K562 (cell line): ENCODE measurements around the gene TNF. TPM values are rescaled to one million over a fixed set of nuclear protein-coding genes. Genes with fewer than 3 reads are reported as not detected.

Experiments used
- ARHGAP35 ChIP-seq: fragments of 450-650 bp; IDR thresholded peaks from 2 replicates; pipeline ENCODE4 v1.6.1; 2018; ENCODE audit not compliant: partially characterized antibody
- BACH1 ChIP-seq: fragments of 200-800 bp; sonication (Bioruptor generic); IDR thresholded peaks from 2 replicates; pipeline ENCODE4 v1.6.1; 2016; ENCODE audit warnings: missing genetic modification characterization, missing compliant biosample characterization
- CBX3 ChIP-seq, 2 experiments: IDR thresholded peaks; 1 replicate in 1 of 2; 2 replicates in 1 of 2; pipeline ENCODE4 v1.6.1; 2012; ENCODE audit warnings: inconsistent platforms in 2 of 2, low read length in 2 of 2, borderline replicate concordance in 1 of 2, control low read depth in 1 of 2
- FOXJ2 ChIP-seq: fragments of 200-800 bp; sonication (Bioruptor generic); IDR thresholded peaks from 2 replicates; pipeline ENCODE4 v1.6.1; 2016; ENCODE audit warnings: missing genetic modification characterization, missing compliant biosample characterization
- FOXP1 ChIP-seq: sonication (generic); formaldehyde crosslinking; IDR thresholded peaks from 2 replicates; pipeline ENCODE4 v1.8.0; 2022; ENCODE audit warnings: mild to moderate bottlenecking, missing genetic modification reagents
- HDAC1 ChIP-seq, 2 experiments: fragments of 450-650 bp; IDR thresholded peaks; 2 replicates each; pipeline ENCODE4 v1.6.1; 2016 to 2017; ENCODE audit warnings: inconsistent platforms in 1 of 2, mild to moderate bottlenecking in 1 of 2, moderate library complexity in 1 of 2
- MYC ChIP-seq, 2 experiments: fragments of 250-450 bp in 1 of 2; sonication (Bioruptor Pico) in 1 of 2; IDR thresholded peaks; 2 replicates each; pipeline versions ENCODE4 v1.5.1 to v1.6.1; 2012 to 2021; ENCODE audit warnings: low read depth in 2 of 2, borderline replicate concordance in 1 of 2, improper control_type of control experiment in 1 of 2, low read length in 1 of 2, mild to moderate bottlenecking in 1 of 2, moderate library complexity in 1 of 2
- NCOR1 ChIP-seq: fragments of 450-650 bp; IDR thresholded peaks from 2 replicates; pipeline ENCODE4 v1.6.1; 2016; ENCODE audit warnings: mild to moderate bottlenecking, moderate library complexity
- NELFE ChIP-seq: IDR thresholded peaks from 2 replicates; pipeline ENCODE4 v1.6.1; 2011; ENCODE audit warnings: mild to moderate bottlenecking; ENCODE audit not compliant: insufficient read depth, insufficient read length
- POLR3G ChIP-seq: IDR thresholded peaks from 2 replicates; pipeline ENCODE4 v1.6.1; 2011; ENCODE audit not compliant: insufficient read length, insufficient replicate concordance; ENCODE audit errors: extremely low read depth
- PTBP1 ChIP-seq: fragments of 200-400 bp; formaldehyde crosslinking; IDR thresholded peaks from 2 replicates; pipeline ENCODE4 v1.6.1; 2017; ENCODE audit warnings: low read depth, low read length
- RFX1 ChIP-seq: fragments of 450-650 bp; IDR thresholded peaks from 2 replicates; pipeline ENCODE4 v1.6.1; 2016; ENCODE audit warnings: mild to moderate bottlenecking, moderate library complexity
- SIN3B ChIP-seq: fragments of 450-650 bp; IDR thresholded peaks from 2 replicates; pipeline ENCODE4 v1.6.1; 2017; ENCODE audit warnings: low read depth, mild to moderate bottlenecking, moderate library complexity
- SMARCC2 ChIP-seq: fragments of 450-650 bp; IDR thresholded peaks from 2 replicates; pipeline ENCODE4 v1.6.1; 2017; ENCODE audit warnings: antibody characterized with exemption, moderate library complexity, mild to moderate bottlenecking, low read depth
- ZNF134 ChIP-seq: fragments of 250-450 bp; sonication (Bioruptor Pico); conservative IDR thresholded peaks from 2 replicates; pipeline ENCODE4 v1.4.0; 2020
- ZNF24 ChIP-seq: fragments of 450-650 bp; IDR thresholded peaks from 2 replicates; pipeline ENCODE4 v1.6.1; 2016
- ZNF41 ChIP-seq: fragments of 250-450 bp; sonication (Bioruptor Pico); conservative IDR thresholded peaks from 2 replicates; pipeline ENCODE4 v1.4.0; 2020; ENCODE audit warnings: mild to moderate bottlenecking
- ZNF507 ChIP-seq: conservative IDR thresholded peaks from 2 replicates; pipeline ENCODE4 v1.6.1; 2017; ENCODE audit warnings: missing genetic modification characterization, missing compliant biosample characterization
- ZNF561 ChIP-seq: fragments of 450-650 bp; formaldehyde crosslinking; conservative IDR thresholded peaks from 2 replicates; pipeline ENCODE4 v1.4.0; 2020; ENCODE audit warnings: mild to moderate bottlenecking, moderate library complexity
- ZNF696 ChIP-seq: fragments of 250-450 bp; sonication (Bioruptor Pico); conservative IDR thresholded peaks from 2 replicates; pipeline ENCODE4 v1.4.0; 2020; ENCODE audit warnings: mild to moderate bottlenecking, moderate library complexity
- polyA plus RNA-seq, 8 experiments: library from polyadenylated mRNA; depleted of rRNA in 4 of 8; stranded (reverse) in 5 of 8; unstranded in 3 of 8; fragments of >200 nt; fragmentation: Nextera tagmentation in 2 of 8; fragmentation: Illumina TruSeq in 1 of 8; extraction: Ambion mirVana in 2 of 8; extraction: Trizol in 1 of 8; gene quantifications; 2 replicates each; pipeline versions ENCODE4 v1.2.1 to v1.2.3, GENCODE V29; 2011 to 2014; ENCODE audit warnings: inconsistent platforms in 1 of 8, missing spikeins in 1 of 8
- total RNA-seq, 7 experiments: library from RNA; depleted of rRNA in 6 of 7; stranded (reverse); fragments of >200 nt in 6 of 7; fragmentation: Illumina TruSeq in 2 of 7; extraction: Trizol in 2 of 7; gene quantifications; 2 replicates each; pipeline versions ENCODE4 v1.2.1 to v1.2.3, GENCODE V29; 2011 to 2021; ENCODE audit warnings: low replicate concordance in 1 of 7
- TF ChIP-seq, protein P1 (sequence below): sonication (generic); formaldehyde crosslinking; IDR thresholded peaks from 2 replicates; pipeline ENCODE4 v1.8.0; 2023; ENCODE audit warnings: mild to moderate bottlenecking, missing genetic modification reagents
- TF ChIP-seq, protein P2 (sequence below): sonication (generic); formaldehyde crosslinking; IDR thresholded peaks from 2 replicates; pipeline ENCODE4 v1.8.0; 2022; ENCODE audit warnings: missing genetic modification reagents, mild to moderate bottlenecking, borderline replicate concordance

Gene TNF
- total and polyA plus RNA-seq, 9 of the 15 experiments (the other 6 are each of a cell fraction or from before 2014, with no cell fraction given) = 0.08 to 0.40 TPM; not detected in 7

DNA sequence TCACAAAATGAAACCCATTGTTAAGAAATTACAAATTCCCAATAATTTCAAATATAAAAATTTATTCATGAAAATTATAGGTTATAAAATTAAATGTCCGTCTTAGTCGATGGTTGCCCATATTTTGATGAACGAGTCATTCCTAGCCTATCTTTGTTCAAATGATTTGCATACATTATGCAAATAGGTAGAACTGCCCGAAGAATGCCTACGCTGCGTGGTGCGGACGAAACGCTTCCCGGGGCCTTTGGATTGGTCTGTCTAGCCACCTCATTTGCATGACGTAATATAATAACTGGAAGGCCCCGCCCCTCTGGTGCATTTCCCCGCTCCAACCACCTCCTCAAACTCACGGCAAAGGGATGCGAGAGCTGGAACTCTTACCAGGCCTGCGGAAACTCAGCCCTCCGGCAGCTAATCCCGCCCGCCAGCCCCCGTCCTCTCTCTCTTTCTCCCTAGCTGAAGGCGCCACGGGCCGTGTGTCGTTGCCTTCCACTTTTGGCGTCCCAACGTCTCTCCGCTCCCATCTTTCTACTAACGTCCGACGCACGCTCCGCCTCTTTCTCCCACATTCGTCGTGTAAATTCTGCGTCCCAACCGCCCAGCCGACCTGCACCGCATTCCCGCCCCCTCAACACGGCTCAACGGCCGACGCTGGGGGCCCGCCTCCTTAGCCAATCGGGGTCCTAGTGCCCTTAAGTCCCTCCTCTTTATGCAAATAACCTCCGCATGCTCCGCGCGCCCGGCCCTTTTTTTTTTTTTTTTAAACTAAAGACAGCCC, 44.6 kb downstream of the TNF start (continued):
- TF ChIP-seq, protein P1, sequence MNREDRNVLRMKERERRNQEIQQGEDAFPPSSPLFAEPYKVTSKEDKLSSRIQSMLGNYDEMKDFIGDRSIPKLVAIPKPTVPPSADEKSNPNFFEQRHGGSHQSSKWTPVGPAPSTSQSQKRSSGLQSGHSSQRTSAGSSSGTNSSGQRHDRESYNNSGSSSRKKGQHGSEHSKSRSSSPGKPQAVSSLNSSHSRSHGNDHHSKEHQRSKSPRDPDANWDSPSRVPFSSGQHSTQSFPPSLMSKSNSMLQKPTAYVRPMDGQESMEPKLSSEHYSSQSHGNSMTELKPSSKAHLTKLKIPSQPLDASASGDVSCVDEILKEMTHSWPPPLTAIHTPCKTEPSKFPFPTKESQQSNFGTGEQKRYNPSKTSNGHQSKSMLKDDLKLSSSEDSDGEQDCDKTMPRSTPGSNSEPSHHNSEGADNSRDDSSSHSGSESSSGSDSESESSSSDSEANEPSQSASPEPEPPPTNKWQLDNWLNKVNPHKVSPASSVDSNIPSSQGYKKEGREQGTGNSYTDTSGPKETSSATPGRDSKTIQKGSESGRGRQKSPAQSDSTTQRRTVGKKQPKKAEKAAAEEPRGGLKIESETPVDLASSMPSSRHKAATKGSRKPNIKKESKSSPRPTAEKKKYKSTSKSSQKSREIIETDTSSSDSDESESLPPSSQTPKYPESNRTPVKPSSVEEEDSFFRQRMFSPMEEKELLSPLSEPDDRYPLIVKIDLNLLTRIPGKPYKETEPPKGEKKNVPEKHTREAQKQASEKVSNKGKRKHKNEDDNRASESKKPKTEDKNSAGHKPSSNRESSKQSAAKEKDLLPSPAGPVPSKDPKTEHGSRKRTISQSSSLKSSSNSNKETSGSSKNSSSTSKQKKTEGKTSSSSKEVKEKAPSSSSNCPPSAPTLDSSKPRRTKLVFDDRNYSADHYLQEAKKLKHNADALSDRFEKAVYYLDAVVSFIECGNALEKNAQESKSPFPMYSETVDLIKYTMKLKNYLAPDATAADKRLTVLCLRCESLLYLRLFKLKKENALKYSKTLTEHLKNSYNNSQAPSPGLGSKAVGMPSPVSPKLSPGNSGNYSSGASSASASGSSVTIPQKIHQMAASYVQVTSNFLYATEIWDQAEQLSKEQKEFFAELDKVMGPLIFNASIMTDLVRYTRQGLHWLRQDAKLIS = no peak
- TF ChIP-seq ZNF41 = 0 out of 2 replicates have a peak, but pooled peaks have one; percentile 50
- TF ChIP-seq POLR3G = no peak
- no peak for TF ChIP-seq SMARCC2
- TF ChIP-seq NCOR1 = no peak; the same call in 1 of the 2 replicates
- TF ChIP-seq FOXP1 = no peak
- peak; percentile 55; the same call in 1 of the 2 replicates for TF ChIP-seq MYC (IDR thresholded peaks at IDR 0.05; ENCODE audit: low read depth, low read length)
- TF ChIP-seq MYC (CRISPR knock-in tag; IDR thresholded peaks at IDR 0.05; ENCODE audit: borderline replicate concordance, low read depth) = peak; percentile 90
- no peak for TF ChIP-seq NELFE
- no peak for TF ChIP-seq BACH1 (tag)
- TF ChIP-seq SIN3B = peak; percentile 90
- no peak for TF ChIP-seq ARHGAP35
- no peak for TF ChIP-seq ZNF696 (CRISPR knock-in tag)
- peak in 1 of 2 experiments; percentile 58; a peak in 1 of 3 replicates for TF ChIP-seq CBX3 (IDR thresholded peaks at IDR 0.05; ENCODE audit: borderline replicate concordance in 1 of 2, low read length in 2 of 2)
- TF ChIP-seq HDAC1 (IDR thresholded peaks at IDR 0.05) = peak in 1 of 2 experiments; percentile 93; a peak in 2 of 4 replicates
- TF ChIP-seq FOXJ2 (tag) = no peak
- TF ChIP-seq PTBP1 = no peak
- 0 out of 2 replicates have a peak, but pooled peaks have one; percentile 27 for TF ChIP-seq ZNF134 (CRISPR knock-in tag)
- TF ChIP-seq ZNF561 (CRISPR knock-in tag) = no peak
- TF ChIP-seq, protein P2, sequence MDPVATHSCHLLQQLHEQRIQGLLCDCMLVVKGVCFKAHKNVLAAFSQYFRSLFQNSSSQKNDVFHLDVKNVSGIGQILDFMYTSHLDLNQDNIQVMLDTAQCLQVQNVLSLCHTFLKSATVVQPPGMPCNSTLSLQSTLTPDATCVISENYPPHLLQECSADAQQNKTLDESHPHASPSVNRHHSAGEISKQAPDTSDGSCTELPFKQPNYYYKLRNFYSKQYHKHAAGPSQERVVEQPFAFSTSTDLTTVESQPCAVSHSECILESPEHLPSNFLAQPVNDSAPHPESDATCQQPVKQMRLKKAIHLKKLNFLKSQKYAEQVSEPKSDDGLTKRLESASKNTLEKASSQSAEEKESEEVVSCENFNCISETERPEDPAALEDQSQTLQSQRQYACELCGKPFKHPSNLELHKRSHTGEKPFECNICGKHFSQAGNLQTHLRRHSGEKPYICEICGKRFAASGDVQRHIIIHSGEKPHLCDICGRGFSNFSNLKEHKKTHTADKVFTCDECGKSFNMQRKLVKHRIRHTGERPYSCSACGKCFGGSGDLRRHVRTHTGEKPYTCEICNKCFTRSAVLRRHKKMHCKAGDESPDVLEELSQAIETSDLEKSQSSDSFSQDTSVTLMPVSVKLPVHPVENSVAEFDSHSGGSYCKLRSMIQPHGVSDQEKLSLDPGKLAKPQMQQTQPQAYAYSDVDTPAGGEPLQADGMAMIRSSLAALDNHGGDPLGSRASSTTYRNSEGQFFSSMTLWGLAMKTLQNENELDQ (CRISPR knock-in tag) = no peak
- no peak for TF ChIP-seq RFX1
- TF ChIP-seq ZNF507 (tag) = no peak
- TF ChIP-seq ZNF24 = no peak
